HepG2 (cell line): ENCODE results near the gene MVB12A. TPM values are rescaled to one million over a fixed set of nuclear protein-coding genes. Genes with fewer than 3 reads are reported as not detected.

ENCODE experiments used
- ATAC-seq: fragments of 200-7000 bp; cut with Tn5 transposase; 3 replicates; pipeline ENCODE4 v1.9.1; 2020; ENCODE audit warnings: mild to moderate bottlenecking, moderate library complexity
- BruUV-seq: library from RNA; stranded (reverse); fragments of 400-500 nt; replicated peaks from 2 replicates; lab custom pipeline; 2021; lab: Mats Ljungman, UMichigan
- CTCF ChIA-PET: fragments of 300-600 bp; formaldehyde crosslinking; extraction: SDS; loops from one replicate; lab custom pipeline; 2021; ENCODE audit warnings: low total read pairs, inconsistent platforms, low intra/inter-chr PET ratio; lab: Yijun Ruan, JAX
- POLR2A ChIA-PET: fragments of 350-600 bp; sonication (Branson Sonifier 250); formaldehyde crosslinking; loops from one replicate; lab custom pipeline; 2020; ENCODE audit warnings: antibody characterized with exemption, inconsistent platforms; lab: Yijun Ruan, JAX
- DNase-seq: peaks from one replicate; pipeline ENCODE4 v3.0.0-alpha.2; 2015; ENCODE audit warnings: low spot score
- FAIRE-seq: peaks from 3 replicates; lab custom pipeline; 2011; peaks lifted over from hg19 to GRCh38; lab: Jason Lieb, UNC
- H2AFZ ChIP-seq: one replicate; pipeline ENCODE4 v1.6.1; 2011; ENCODE audit warnings: low read length, inconsistent platforms
- H3K27ac ChIP-seq: fragments of 300-600 bp; 3 replicates; pipeline ENCODE4 v1.8.0; 2011; ENCODE audit warnings: mixed run types, mild to moderate bottlenecking, mixed read lengths, low read length, inconsistent platforms; ENCODE audit not compliant: insufficient read depth; ENCODE audit errors: extremely low read length
- H3K27me3 ChIP-seq, 2 experiments: fragments of 200-600 bp in 1 of 2; 2 replicates in 1 of 2; 3 replicates in 1 of 2; pipeline versions ENCODE4 v1.6.0 to v1.8.0; 2011; ENCODE audit warnings: low read length in 2 of 2, mild to moderate bottlenecking in 2 of 2, moderate library complexity in 2 of 2, inconsistent platforms in 1 of 2; ENCODE audit not compliant: insufficient read depth in 2 of 2, control insufficient read depth in 1 of 2
- H3K36me3 ChIP-seq, 2 experiments: fragments of 200-600 bp in 1 of 2; replicated peaks in 1 of 2; 2 replicates in 1 of 2; 3 replicates in 1 of 2; pipeline versions ENCODE4 v1.5.1 to v1.8.0; 2011; ENCODE audit warnings: low read length in 2 of 2, inconsistent platforms in 1 of 2; ENCODE audit not compliant: insufficient read depth in 2 of 2, control insufficient read depth in 1 of 2
- H3K4me1 ChIP-seq: 2 replicates; pipeline ENCODE4 v1.5.1; 2012; ENCODE audit warnings: low read length, inconsistent platforms; ENCODE audit not compliant: insufficient read depth
- H3K4me2 ChIP-seq: 2 replicates; pipeline ENCODE4 v1.6.0; 2011; ENCODE audit warnings: low read depth, low read length, inconsistent platforms
- H3K4me3 ChIP-seq, 3 experiments: fragments of 200-600 bp in 1 of 3; sonication (generic), shearing (Covaris generic) in 1 of 3; replicated peaks in 1 of 3; 2 replicates each; pipeline ENCODE4 v1.5.1; 2011 to 2016; ENCODE audit warnings: low read length in 3 of 3, inconsistent platforms in 2 of 3, low read depth in 2 of 3, mild to moderate bottlenecking in 2 of 3, control low read depth in 1 of 3, mixed read lengths in 1 of 3; ENCODE audit not compliant: insufficient read depth in 1 of 3
- H3K79me2 ChIP-seq: one replicate; pipeline ENCODE4 v1.6.1; 2011; ENCODE audit warnings: low read length, inconsistent platforms; ENCODE audit not compliant: insufficient read depth
- H3K9ac ChIP-seq: 2 replicates; pipeline ENCODE4 v1.6.0; 2011; ENCODE audit warnings: mild to moderate bottlenecking, low read depth, low read length, inconsistent platforms; ENCODE audit not compliant: insufficient read depth
- H3K9me3 ChIP-seq: 2 replicates; pipeline ENCODE4 v1.5.1; 2012; ENCODE audit warnings: mild to moderate bottlenecking, low read length
- H4K20me1 ChIP-seq: 2 replicates; pipeline ENCODE4 v1.6.0; 2011; ENCODE audit warnings: inconsistent platforms, mild to moderate bottlenecking, low read length, moderate library complexity; ENCODE audit not compliant: insufficient read depth
- ARID4A ChIP-seq: sonication (generic); formaldehyde crosslinking; IDR thresholded peaks from 2 replicates; pipeline ENCODE4 v1.5.0; 2020; ENCODE audit warnings: mild to moderate bottlenecking, missing genetic modification reagents, borderline replicate concordance
- ATM ChIP-seq: fragments of 450-650 bp; IDR thresholded peaks from 2 replicates; pipeline ENCODE4 v1.7.1; 2017; ENCODE audit warnings: mild to moderate bottlenecking, borderline replicate concordance
- ETV6 ChIP-seq: sonication (generic); formaldehyde crosslinking; conservative IDR thresholded peaks from 2 replicates; pipeline ENCODE4 v1.4.0; 2020; ENCODE audit warnings: missing genetic modification reagents
- TCF7 ChIP-seq: sonication (generic); IDR thresholded peaks from 2 replicates; pipeline ENCODE4 v1.6.1; 2016; ENCODE audit warnings: antibody characterized with exemption, low read depth
- THAP11 ChIP-seq: IDR thresholded peaks from 2 replicates; pipeline ENCODE4 v1.6.1; 2016; ENCODE audit warnings: missing biosample characterization, missing genetic modification reagents
- TOPORS ChIP-seq: sonication (generic); formaldehyde crosslinking; IDR thresholded peaks from 2 replicates; pipeline ENCODE4 v1.8.0; 2023; ENCODE audit warnings: mild to moderate bottlenecking, missing genetic modification reagents
- YEATS4 ChIP-seq: sonication (generic); formaldehyde crosslinking; IDR thresholded peaks from 2 replicates; pipeline ENCODE4 v1.4.0; 2020; ENCODE audit warnings: missing genetic modification reagents, borderline replicate concordance
- ZBTB43 ChIP-seq: sonication (generic); formaldehyde crosslinking; conservative IDR thresholded peaks from 2 replicates; pipeline ENCODE4 v1.4.0; 2020; ENCODE audit warnings: missing genetic modification reagents
- ZBTB49 ChIP-seq: sonication (generic); formaldehyde crosslinking; IDR thresholded peaks from 2 replicates; pipeline ENCODE4 v1.4.0; 2020; ENCODE audit warnings: missing genetic modification reagents, borderline replicate concordance
- ZFP37 ChIP-seq: sonication (generic); formaldehyde crosslinking; IDR thresholded peaks from 2 replicates; pipeline ENCODE4 v1.4.0; 2020; ENCODE audit warnings: missing genetic modification reagents, borderline replicate concordance
- ZNF282 ChIP-seq: fragments of 450-650 bp; IDR thresholded peaks from 2 replicates; pipeline ENCODE4 v1.6.1; 2018; ENCODE audit not compliant: partially characterized antibody
- ZNF296 ChIP-seq: sonication (generic); formaldehyde crosslinking; conservative IDR thresholded peaks from 2 replicates; pipeline ENCODE4 v1.5.0; 2020; ENCODE audit warnings: mild to moderate bottlenecking, missing genetic modification reagents
- ZNF780A ChIP-seq: sonication (generic); formaldehyde crosslinking; IDR thresholded peaks from 2 replicates; pipeline ENCODE4 v1.8.0; 2022; ENCODE audit warnings: mild to moderate bottlenecking, missing genetic modification reagents, moderate library complexity
- WGBS: methylation state at CpG from one replicate; pipeline ENCODE4 v1.1.6; 2017; ENCODE audit warnings: low lambda C conversion rate; 5-methylcytosine and 5-hydroxymethylcytosine counted together
- in situ Hi-C: cut with HindIII; loops from 2 replicates; pipeline ENCODE4 v1.10.0; 2017; ENCODE audit warnings: low pct_unique_long_range_greater_than_20kb; ENCODE audit not compliant: extremely low pct_ligation_motif_present
- intact Hi-C: fragments of 100-400 bp; cut with micrococcal nuclease; formaldehyde crosslinking; loops from one replicate; pipeline ENCODE4 v1.10.0; 2022; ENCODE audit not compliant: unreplicated experiment
- polyA plus RNA-seq, 8 experiments: library from polyadenylated mRNA; depleted of rRNA in 3 of 8; stranded (reverse) in 7 of 8; unstranded in 1 of 8; fragments of >200 nt; fragmentation: Illumina TruSeq in 4 of 8; extraction: Trizol in 4 of 8; gene quantifications; 2 replicates each; pipeline versions ENCODE4 v1.2.1 to v1.2.3, GENCODE V29; 2011 to 2016; ENCODE audit warnings: low read depth in 4 of 8, missing spikeins in 1 of 8, mixed read lengths in 1 of 8; ENCODE audit not compliant: insufficient read depth in 1 of 8
- total RNA-seq, 5 experiments: library from RNA; depleted of rRNA; stranded (reverse); fragments of >200 nt; fragmentation: Illumina TruSeq; extraction: Trizol; gene quantifications; 2 replicates each; pipeline ENCODE4 v1.2.3, GENCODE V29; 2016; ENCODE audit warnings: low read depth in 1 of 5

The MVB12A gene
- total and polyA plus RNA-seq, 2 of the 13 experiments (the other 11 are each of a cell fraction or from before 2014, with no cell fraction given): 35.7 to 36.1 TPM

GRCh38 chr19:17470068-17470841 is 50.4 kb downstream of the MVB12A start, which contains the start of gene SLC27A1:
TSS of gene SLC27A1 (plus strand) at chr19:17470524. CDS start at chr19:17470541, 17 bp downstream.
- Histone ChIP-seq H3K9ac (peak within 1 kb of the TSS; percentile 69), H3K9me3 (no peaks in the 10 kb centered on the region), H2AFZ (peak within 1 kb of the TSS; percentile 87), H4K20me1 (no peaks in the 10 kb centered on the region), H3K36me3 (peaks cover 0 to 2% of the 10 kb centered on the region in 2 experiments; a peak in 1 of 5 replicates), H3K4me3 (peak within 1 kb of the TSS; percentile 76 to 97 (median 85)), H3K27ac (peak within 1 kb of the TSS; percentile 69), H3K27me3 (peaks cover 0 to 10% of the 10 kb centered on the region in 2 experiments; a peak in 2 of 5 replicates), H3K4me2 (peak within 1 kb of the TSS; percentile 98), H3K4me1 (peaks cover 62% of the 10 kb centered on the region), H3K79me2 (peaks cover 8% of the 10 kb centered on the region)
- intact Hi-C loops (no loop called here), in situ Hi-C loops (no loop called here)
- POLR2A ChIA-PET: interaction anchor here (0.6 to 2.0 kb wide), 4 partner anchors 28 to 136 kb away, joined by 3 to 5 read pairs (median 3); partner anchors contain the start of genes BST2 and PGLS
- FAIRE-seq (peak; percentile 81), DNase-seq (peak; percentile 98), ATAC-seq (peak; percentile 93)
- WGBS: 0% methylated on average over 16 of the region's 67 CpGs
- BruUV-seq: no TSS peak
- CTCF ChIA-PET: no interaction called here
- TF ChIP-seq YEATS4 (0 out of 2 replicates have a peak, but pooled peaks have one; percentile 8), ARID4A (peak; percentile 75; the same call in 1 of the 2 replicates), ZNF780A (CRISPR knock-in tag) (no peak), TOPORS (CRISPR knock-in tag) (no peak), TCF7 (no peak), ZNF296 (CRISPR knock-in tag) (no peak), THAP11 (CRISPR knock-in tag) (0 out of 2 replicates have a peak, but pooled peaks have one; percentile 11), ZBTB49 (CRISPR knock-in tag) (no peak), ZBTB43 (CRISPR knock-in tag) (no peak), ETV6 (no peak), ZFP37 (CRISPR knock-in tag) (no peak), ZNF282 (no peak), ATM (no peak)
